ENCODE data around the gene NEGR1.

Gene NEGR1

GRCh38 chr1:71561729-71562128, 720.6 kb downstream of the NEGR1 start:
- peak; percentile 14 for DNase-seq (ENCODE audit: low spot score)

GRCh38 chr1:71561206-71561605, 721.1 kb downstream of the NEGR1 start:
- DNase-seq (ENCODE audit: low spot score) = no peak

GRCh38 chr1:71559880-71560279, 722.5 kb downstream of the NEGR1 start:
- no peak for DNase-seq (ENCODE audit: low spot score)

GRCh38 chr1:71557138-71557537, 725.2 kb downstream of the NEGR1 start:
- no peak for DNase-seq (ENCODE audit: low spot score)

GRCh38 chr1:71548398-71548890, 733.9 kb downstream of the NEGR1 start:
- DNase-seq (ENCODE audit: low spot score) = no peak

GRCh38 chr1:71542155-71542554, 740.2 kb downstream of the NEGR1 start:
- no peak for DNase-seq (ENCODE audit: low spot score)

- DNase-seq (ENCODE audit: low spot score) = no peak
Measured at GRCh38 chr1:71533950-71534349, 748.4 kb downstream of the NEGR1 start.

GRCh38 chr1:71532343-71532742, 750.0 kb downstream of the NEGR1 start:
- DNase-seq (ENCODE audit: low spot score) = no peak

GRCh38 chr1:71526824-71527223, 755.5 kb downstream of the NEGR1 start:
- no peak for DNase-seq (ENCODE audit: low spot score)

GRCh38 chr1:71522721-71523120, 759.6 kb downstream of the NEGR1 start:
- no peak for DNase-seq (ENCODE audit: low spot score)

- peak; percentile 15 for DNase-seq (ENCODE audit: low spot score)
Measured at GRCh38 chr1:71521655-71522264, 760.6 kb downstream of the NEGR1 start.

GRCh38 chr1:71511505-71511904, 770.8 kb downstream of the NEGR1 start:
- DNase-seq (ENCODE audit: low spot score) = no peak

- DNase-seq (ENCODE audit: low spot score) = no peak
Measured at GRCh38 chr1:71510725-71511124, 771.6 kb downstream of the NEGR1 start.

- no peak for DNase-seq (ENCODE audit: low spot score)
Measured at GRCh38 chr1:71509051-71509595, 773.2 kb downstream of the NEGR1 start.

GRCh38 chr1:71502006-71502405, 780.3 kb downstream of the NEGR1 start:
- no peak for DNase-seq (ENCODE audit: low spot score)

- no peak for DNase-seq (ENCODE audit: low spot score)
Measured at GRCh38 chr1:71498542-71498941, 783.8 kb downstream of the NEGR1 start.

GRCh38 chr1:71494163-71494562, 788.2 kb downstream of the NEGR1 start:
- no peak for DNase-seq (ENCODE audit: low spot score)

GRCh38 chr1:71492298-71493041, 789.9 kb downstream of the NEGR1 start:
- no peak for DNase-seq (ENCODE audit: low spot score)

- DNase-seq (ENCODE audit: low spot score) = no peak
Measured at GRCh38 chr1:71490432-71490831, 791.9 kb downstream of the NEGR1 start.

- no peak for DNase-seq (ENCODE audit: low spot score)
Measured at GRCh38 chr1:71488555-71489252, 793.6 kb downstream of the NEGR1 start.

- DNase-seq (ENCODE audit: low spot score) = no peak
Measured at GRCh38 chr1:71473331-71473730, 809.0 kb downstream of the NEGR1 start.

- no peak for DNase-seq (ENCODE audit: low spot score)
Measured at GRCh38 chr1:71465093-71465492, 817.2 kb downstream of the NEGR1 start.

GRCh38 chr1:71464016-71464415, 818.3 kb downstream of the NEGR1 start:
- no peak for DNase-seq (ENCODE audit: low spot score)
